ENCODE data around the gene PDE6C.

PDE6C gene

GRCh38 chr10:93595378-93596161 is 16.8 kb upstream of the PDE6C start:
- TF ChIP-seq NFIC (IDR thresholded peaks at IDR 0.05) = no peak
- TF ChIP-seq USF1 (IDR thresholded peaks at IDR 0.05) = no peak
- TF ChIP-seq FOXM1 (IDR thresholded peaks at IDR 0.05; ENCODE audit: borderline replicate concordance, low read depth) = no peak
- TF ChIP-seq TCF12 (IDR thresholded peaks at IDR 0.05; ENCODE audit: low read depth) = peak; percentile 71
- TF ChIP-seq REST (IDR thresholded peaks at IDR 0.05; ENCODE audit: low read depth) = no peak
- peak; percentile 61; the same call in 1 of the 2 replicates for TF ChIP-seq EP300 (IDR thresholded peaks at IDR 0.05; ENCODE audit: borderline replicate concordance)
- no peak for TF ChIP-seq CEBPB (IDR thresholded peaks at IDR 0.05)
- no peak for TF ChIP-seq MAX (IDR thresholded peaks at IDR 0.05)
- no peak for TF ChIP-seq EGR1 (IDR thresholded peaks at IDR 0.05)
- no peak for TF ChIP-seq RAD21 (IDR thresholded peaks at IDR 0.05; ENCODE audit: low read depth)
- TF ChIP-seq TEAD4 (IDR thresholded peaks at IDR 0.05) = peak; percentile 29; the same call in 1 of the 2 replicates
- TF ChIP-seq CREB1 (IDR thresholded peaks at IDR 0.05; ENCODE audit: low read depth) = no peak
- no peak for TF ChIP-seq TAF1 (IDR thresholded peaks at IDR 0.05; ENCODE audit: low read depth)
- no peak for TF ChIP-seq ZBTB7A (IDR thresholded peaks at IDR 0.05; ENCODE audit: low read depth)
- no peak for TF ChIP-seq YY1 (IDR thresholded peaks at IDR 0.05; ENCODE audit: low read depth)

GRCh38 chr10:93596539-93596938 is 15.8 kb upstream of the PDE6C start:
- TF ChIP-seq ZBTB7A (IDR thresholded peaks at IDR 0.05; ENCODE audit: low read depth) = no peak
- no peak for TF ChIP-seq FOXM1 (IDR thresholded peaks at IDR 0.05; ENCODE audit: borderline replicate concordance, low read depth)
- TF ChIP-seq MAX (IDR thresholded peaks at IDR 0.05) = no peak
- TF ChIP-seq REST (IDR thresholded peaks at IDR 0.05; ENCODE audit: low read depth) = no peak
- no peak for TF ChIP-seq YY1 (IDR thresholded peaks at IDR 0.05; ENCODE audit: low read depth)
- TF ChIP-seq EP300 (IDR thresholded peaks at IDR 0.05; ENCODE audit: borderline replicate concordance) = no peak
- no peak for TF ChIP-seq CREB1 (IDR thresholded peaks at IDR 0.05; ENCODE audit: low read depth)
- no peak for TF ChIP-seq USF1 (IDR thresholded peaks at IDR 0.05)
- no peak for TF ChIP-seq TEAD4 (IDR thresholded peaks at IDR 0.05)
- no peak for TF ChIP-seq CEBPB (IDR thresholded peaks at IDR 0.05)
- TF ChIP-seq EGR1 (IDR thresholded peaks at IDR 0.05) = no peak
- TF ChIP-seq NFIC (IDR thresholded peaks at IDR 0.05) = no peak
- TF ChIP-seq TCF12 (IDR thresholded peaks at IDR 0.05; ENCODE audit: low read depth) = no peak
- TF ChIP-seq TAF1 (IDR thresholded peaks at IDR 0.05; ENCODE audit: low read depth) = no peak
- no peak for TF ChIP-seq RAD21 (IDR thresholded peaks at IDR 0.05; ENCODE audit: low read depth)

- TF ChIP-seq TAF1 (IDR thresholded peaks at IDR 0.05; ENCODE audit: low read depth) (no peak), YY1 (IDR thresholded peaks at IDR 0.05; ENCODE audit: low read depth) (no peak), RAD21 (IDR thresholded peaks at IDR 0.05; ENCODE audit: low read depth) (no peak)
These were observed 15.2 kb upstream of the PDE6C start for GRCh38 chr10:93597075-93597599.

GRCh38 chr10:93598157-93598556 is 14.2 kb upstream of the PDE6C start:
- TF ChIP-seq NFIC (IDR thresholded peaks at IDR 0.05) (no peak), TEAD4 (IDR thresholded peaks at IDR 0.05) (no peak), REST (IDR thresholded peaks at IDR 0.05; ENCODE audit: low read depth) (no peak), FOXM1 (IDR thresholded peaks at IDR 0.05; ENCODE audit: borderline replicate concordance, low read depth) (no peak), ZBTB7A (IDR thresholded peaks at IDR 0.05; ENCODE audit: low read depth) (no peak), EGR1 (IDR thresholded peaks at IDR 0.05) (no peak), TCF12 (IDR thresholded peaks at IDR 0.05; ENCODE audit: low read depth) (no peak), CEBPB (IDR thresholded peaks at IDR 0.05) (no peak), RAD21 (IDR thresholded peaks at IDR 0.05; ENCODE audit: low read depth) (no peak), USF1 (IDR thresholded peaks at IDR 0.05) (no peak), EP300 (IDR thresholded peaks at IDR 0.05; ENCODE audit: borderline replicate concordance) (no peak), MAX (IDR thresholded peaks at IDR 0.05) (no peak), TAF1 (IDR thresholded peaks at IDR 0.05; ENCODE audit: low read depth) (no peak), YY1 (IDR thresholded peaks at IDR 0.05; ENCODE audit: low read depth) (no peak), CREB1 (IDR thresholded peaks at IDR 0.05; ENCODE audit: low read depth) (no peak)

Measured in Ishikawa (cell line).